K562 (cell line): ENCODE data around the gene BCL7B. TPM values are rescaled to one million over a fixed set of nuclear protein-coding genes. Genes with fewer than 3 reads are reported as not detected.

Source experiments
- AFF4 ChIP-seq: sonication (generic); formaldehyde crosslinking; IDR thresholded peaks from 2 replicates; pipeline ENCODE4 v1.8.0; 2023; ENCODE audit warnings: mild to moderate bottlenecking, missing genetic modification reagents
- GTF2F1 ChIP-seq: IDR thresholded peaks from 2 replicates; pipeline ENCODE4 v1.6.1; 2011; ENCODE audit warnings: low read depth, low read length, improper control_type of control experiment
- RNF219 ChIP-seq: fragments of 250-450 bp; sonication (Bioruptor Pico); IDR thresholded peaks from 2 replicates; pipeline ENCODE4 v1.5.0; 2022; ENCODE audit warnings: mild to moderate bottlenecking
- SIRT6 ChIP-seq: IDR thresholded peaks from one replicate; pipeline ENCODE4 v1.6.1; 2012; ENCODE audit warnings: low read depth, mild to moderate bottlenecking, control low read depth, inconsistent platforms, low read length, moderate library complexity
- TCFL5 ChIP-seq: fragments of 250-450 bp; sonication (Bioruptor Pico); conservative IDR thresholded peaks from 2 replicates; pipeline ENCODE4 v1.6.1; 2021; ENCODE audit warnings: mild to moderate bottlenecking, moderate library complexity, matching md5 sums
- USF1 ChIP-seq: sonication (generic); formaldehyde crosslinking; IDR thresholded peaks from 2 replicates; pipeline ENCODE4 v1.9.0; 2022; ENCODE audit warnings: mild to moderate bottlenecking, missing genetic modification reagents
- ZNF561 ChIP-seq: fragments of 450-650 bp; formaldehyde crosslinking; conservative IDR thresholded peaks from 2 replicates; pipeline ENCODE4 v1.4.0; 2020; ENCODE audit warnings: mild to moderate bottlenecking, moderate library complexity
- ZNF668 ChIP-seq: fragments of 250-450 bp; sonication (Bioruptor Pico); IDR thresholded peaks from 2 replicates; pipeline ENCODE4 v1.8.0; 2022; ENCODE audit warnings: mild to moderate bottlenecking, inconsistent platforms
- ZSCAN32 ChIP-seq: fragments of 450-650 bp; formaldehyde crosslinking; IDR thresholded peaks from 2 replicates; pipeline ENCODE4 v1.4.0; 2020; ENCODE audit warnings: mild to moderate bottlenecking, moderate library complexity
- polyA plus RNA-seq, 8 experiments: library from polyadenylated mRNA; depleted of rRNA in 4 of 8; stranded (reverse) in 5 of 8; unstranded in 3 of 8; fragments of >200 nt; fragmentation: Nextera tagmentation in 2 of 8; fragmentation: Illumina TruSeq in 1 of 8; extraction: Ambion mirVana in 2 of 8; extraction: Trizol in 1 of 8; gene quantifications; 2 replicates each; pipeline versions ENCODE4 v1.2.1 to v1.2.3, GENCODE V29; 2011 to 2014; ENCODE audit warnings: inconsistent platforms in 1 of 8, missing spikeins in 1 of 8
- total RNA-seq, 7 experiments: library from RNA; depleted of rRNA in 6 of 7; stranded (reverse); fragments of >200 nt in 6 of 7; fragmentation: Illumina TruSeq in 2 of 7; extraction: Trizol in 2 of 7; gene quantifications; 2 replicates each; pipeline versions ENCODE4 v1.2.1 to v1.2.3, GENCODE V29; 2011 to 2021; ENCODE audit warnings: low replicate concordance in 1 of 7

Gene BCL7B
- total and polyA plus RNA-seq, 9 of the 15 experiments (the other 6 are each of a cell fraction or from before 2014, with no cell fraction given): 10.0 to 73.2 (median 32.9) TPM

- TF ChIP-seq RNF219 (CRISPR knock-in tag): no peak
- no peak for TF ChIP-seq USF1 (CRISPR knock-in tag)
- TF ChIP-seq ZNF561 (CRISPR knock-in tag): no peak
- TF ChIP-seq ZSCAN32 (CRISPR knock-in tag): no peak
- TF ChIP-seq SIRT6: no peak
- no peak for TF ChIP-seq TCFL5 (CRISPR knock-in tag)
- no peak for TF ChIP-seq ZNF668
- no peak; the same call in 1 of the 2 replicates for TF ChIP-seq AFF4 (CRISPR knock-in tag)
- no peak for TF ChIP-seq GTF2F1
Observed at GRCh38 chr7:73577627-73578341, 20.3 kb upstream of the BCL7B start (continued).
